Measurements from ENCODE around the gene RCN2.

- TF ChIP-seq ZNF8 (CRISPR knock-in tag; IDR thresholded peaks at IDR 0.05) (no peak), CREB5 (CRISPR knock-in tag; IDR thresholded peaks at IDR 0.05; ENCODE audit: low read depth) (no peak), GLIS3 (CRISPR knock-in tag; IDR thresholded peaks at IDR 0.05) (no peak), PATZ1 (CRISPR knock-in tag; IDR thresholded peaks at IDR 0.05; ENCODE audit: borderline replicate concordance) (no peak), ARNTL (CRISPR knock-in tag; IDR thresholded peaks at IDR 0.05; ENCODE audit: borderline replicate concordance, low read depth) (no peak), ZFP3 (CRISPR knock-in tag; IDR thresholded peaks at IDR 0.05) (no peak), RARB (CRISPR knock-in tag; IDR thresholded peaks at IDR 0.05) (no peak), ZNF565 (CRISPR knock-in tag; conservative IDR thresholded peaks at IDR 0.05; ENCODE audit: low read depth) (no peak), CSDC2 (CRISPR knock-in tag; IDR thresholded peaks at IDR 0.05) (no peak), POU6F1 (CRISPR knock-in tag; IDR thresholded peaks at IDR 0.05; ENCODE audit: borderline replicate concordance, low read depth) (no peak), ZFP30 (CRISPR knock-in tag; IDR thresholded peaks at IDR 0.05) (no peak)
Observed at GRCh38 chr15:76954744-76955143, 23.2 kb downstream of the RCN2 start.

All from SK-N-SH treated with all-trans-retinoic acid at 6 μM for 48 hours (cell line).